ENCODE measurements around the gene MED26.
"Not testable (repeated sequence)": the region's sequence is repeated elsewhere in the genome, so short reads cannot be mapped to it uniquely, and the experiment has no call there.

MED26 gene, protein sequence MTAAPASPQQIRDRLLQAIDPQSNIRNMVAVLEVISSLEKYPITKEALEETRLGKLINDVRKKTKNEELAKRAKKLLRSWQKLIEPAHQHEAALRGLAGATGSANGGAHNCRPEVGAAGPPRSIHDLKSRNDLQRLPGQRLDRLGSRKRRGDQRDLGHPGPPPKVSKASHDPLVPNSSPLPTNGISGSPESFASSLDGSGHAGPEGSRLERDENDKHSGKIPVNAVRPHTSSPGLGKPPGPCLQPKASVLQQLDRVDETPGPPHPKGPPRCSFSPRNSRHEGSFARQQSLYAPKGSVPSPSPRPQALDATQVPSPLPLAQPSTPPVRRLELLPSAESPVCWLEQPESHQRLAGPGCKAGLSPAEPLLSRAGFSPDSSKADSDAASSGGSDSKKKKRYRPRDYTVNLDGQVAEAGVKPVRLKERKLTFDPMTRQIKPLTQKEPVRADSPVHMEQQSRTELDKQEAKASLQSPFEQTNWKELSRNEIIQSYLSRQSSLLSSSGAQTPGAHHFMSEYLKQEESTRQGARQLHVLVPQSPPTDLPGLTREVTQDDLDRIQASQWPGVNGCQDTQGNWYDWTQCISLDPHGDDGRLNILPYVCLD

DNA sequence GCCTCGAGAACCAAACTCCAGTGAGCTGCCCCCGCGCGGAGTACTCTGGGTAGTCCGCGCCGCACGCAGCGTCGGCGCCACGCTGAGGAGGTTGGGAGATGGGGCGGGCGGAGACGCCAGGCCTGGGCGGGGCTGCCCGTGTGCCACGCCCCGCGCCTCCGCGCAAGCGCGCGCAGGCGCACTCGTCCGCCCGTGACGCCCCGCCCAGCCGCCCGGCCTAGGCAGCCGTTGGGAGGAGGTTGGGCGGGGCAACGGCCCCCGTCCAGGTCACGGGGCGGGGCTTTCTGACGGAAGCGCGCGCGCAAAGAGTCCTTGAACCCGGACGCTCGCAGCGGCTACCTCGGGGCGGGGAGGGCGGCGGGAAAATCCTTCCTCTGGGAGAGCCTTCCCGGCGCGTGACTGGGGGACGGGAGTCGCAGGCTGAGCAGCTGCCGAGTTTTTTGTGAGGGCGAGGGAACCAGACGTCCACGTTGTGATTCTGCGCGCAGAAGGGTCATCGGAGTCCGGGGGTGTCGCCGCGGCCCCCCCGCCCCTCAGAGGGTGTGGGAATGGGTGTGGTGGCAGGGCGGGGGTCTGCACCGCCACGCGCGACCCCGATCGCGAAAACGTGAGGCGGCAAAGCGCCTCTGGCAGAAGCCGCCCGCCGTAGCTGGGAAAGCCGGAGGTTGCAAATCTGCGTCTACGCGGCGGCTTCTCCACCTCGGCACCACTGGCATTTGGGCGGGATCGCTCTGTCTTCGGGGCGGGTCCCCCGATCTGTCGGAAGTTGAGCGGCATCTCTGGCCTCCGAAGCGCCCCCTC, at the start of gene MED26:
TSS of gene MED26 (minus strand) at position 22 of the 801 bp plus-strand sequence. CDS start 261 bp downstream, outside the sequence.
- peak; percentile 80 for DNase-seq

DNA sequence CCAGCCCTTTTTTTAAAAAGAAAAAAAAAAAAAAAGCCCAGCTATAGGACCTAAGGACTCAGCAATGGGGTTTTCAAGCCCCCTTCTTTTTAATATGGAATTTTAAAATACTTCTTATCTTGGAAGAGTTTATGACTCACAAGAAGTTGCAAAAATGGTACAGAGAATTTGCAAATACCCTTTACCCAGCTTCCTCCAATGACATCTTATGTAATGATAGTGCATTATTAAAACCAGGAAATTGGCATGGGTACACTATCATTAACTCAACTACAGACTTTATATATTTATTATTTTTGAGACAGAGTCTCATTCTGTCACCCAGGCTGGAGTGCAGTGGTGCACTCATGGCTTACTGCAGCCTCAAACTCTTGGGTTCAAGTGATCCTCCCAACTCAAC, 49.1 kb upstream of the MED26 start:
- no peak for DNase-seq

DNA sequence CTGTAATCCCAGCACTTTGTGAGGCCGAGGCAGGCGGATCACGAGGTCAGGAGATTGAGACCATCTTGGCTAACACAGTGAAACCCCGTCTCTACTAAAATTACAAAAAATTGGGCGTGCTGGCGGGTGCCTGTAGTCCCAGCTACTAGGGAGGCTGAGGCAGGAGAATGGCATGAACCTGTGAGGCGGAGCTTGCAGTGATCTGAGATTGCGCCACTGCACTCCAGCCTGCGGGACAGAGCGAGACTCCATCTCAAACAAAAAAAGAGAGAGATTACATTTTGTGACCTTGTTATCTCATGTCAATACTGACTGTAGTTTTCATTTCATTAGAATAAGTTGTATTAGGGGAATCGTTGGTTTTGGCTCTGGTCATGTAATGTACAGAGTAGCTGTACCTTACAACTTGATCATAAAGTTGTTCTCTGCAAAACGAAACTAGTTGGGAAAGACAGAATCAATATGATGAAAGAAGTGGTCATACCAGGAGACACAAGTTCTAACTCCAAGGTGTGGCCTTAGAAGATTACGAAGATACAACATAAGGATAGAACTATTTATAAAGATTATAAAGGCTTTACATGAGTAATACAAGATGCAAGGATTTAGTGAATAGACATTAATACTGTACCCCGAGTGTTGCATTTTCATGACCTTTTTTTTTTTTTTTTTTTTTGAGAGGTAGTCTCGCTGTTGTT, 48.2 kb upstream of the MED26 start:
- no peak for DNase-seq

DNA sequence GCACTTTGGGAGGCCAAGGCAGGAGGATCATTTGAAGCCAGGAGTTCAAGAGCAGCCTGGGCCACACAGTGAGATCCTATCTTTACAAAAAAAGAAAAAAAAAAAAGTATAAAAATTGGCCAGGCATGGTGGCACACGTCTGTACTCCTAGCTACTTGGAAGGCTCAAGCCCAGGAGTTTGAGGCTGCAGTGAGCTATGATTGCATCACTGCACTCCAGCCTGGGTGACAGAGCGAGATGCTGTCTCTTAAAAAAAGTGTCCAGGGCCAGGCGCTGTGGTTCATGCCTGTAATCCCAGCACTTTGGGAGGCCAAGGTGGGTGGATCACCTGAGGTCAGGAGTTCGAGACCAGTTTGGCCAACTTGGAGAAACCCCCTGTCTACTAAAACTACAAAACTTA, 45.8 kb upstream of the MED26 start:
- not testable (repeated sequence) for DNase-seq

- DNase-seq = no peak
These were observed 45.2 kb upstream of the MED26 start for GRCh38 chr19:16673231-16673630.

- DNase-seq = no peak
These were observed 43.8 kb upstream of the MED26 start for GRCh38 chr19:16671652-16672274.

DNA sequence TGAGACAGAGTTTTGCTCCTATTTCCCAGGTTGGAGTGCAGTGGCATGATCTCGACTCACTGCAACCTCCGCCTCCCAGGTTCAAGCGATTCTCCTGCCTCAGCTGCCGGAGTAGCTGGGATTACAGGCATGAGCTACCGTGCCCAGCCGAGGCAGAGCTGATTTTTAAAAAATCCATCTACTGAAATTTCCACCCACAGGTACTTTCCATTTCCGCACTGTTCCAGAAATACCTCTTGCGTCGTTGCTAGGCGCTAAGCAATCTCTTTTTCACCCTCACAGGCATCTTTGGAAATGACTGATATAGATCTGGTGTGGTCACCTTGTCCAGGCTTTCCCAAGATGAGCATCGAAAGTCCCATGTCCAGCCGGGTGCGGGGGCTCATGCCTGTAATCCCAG, 42.3 kb upstream of the MED26 start:
- no peak for DNase-seq

- not testable (repeated sequence) for DNase-seq
These were observed 40.7 kb upstream of the MED26 start for GRCh38 chr19:16668702-16669101.

DNA sequence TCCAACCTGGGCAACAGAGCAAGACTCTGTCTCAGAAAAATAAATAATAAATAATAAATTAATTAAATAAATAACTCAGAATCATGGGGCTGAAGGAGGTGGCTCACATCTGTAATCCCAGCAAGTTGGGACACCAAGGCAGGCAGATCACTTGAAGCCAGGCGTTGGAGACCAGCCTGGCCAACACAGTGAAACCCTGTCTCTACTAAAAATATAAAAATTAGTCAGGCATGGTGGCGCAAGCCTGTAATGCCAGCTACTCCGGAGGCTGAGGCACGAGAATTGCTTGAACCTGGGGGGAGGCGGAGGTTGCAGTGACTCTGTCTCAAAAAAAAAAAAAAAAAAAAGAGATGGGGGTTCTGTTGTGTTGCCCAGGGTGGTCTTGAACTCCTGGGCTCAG, 40.2 kb upstream of the MED26 start:
- DNase-seq = no peak

DNA sequence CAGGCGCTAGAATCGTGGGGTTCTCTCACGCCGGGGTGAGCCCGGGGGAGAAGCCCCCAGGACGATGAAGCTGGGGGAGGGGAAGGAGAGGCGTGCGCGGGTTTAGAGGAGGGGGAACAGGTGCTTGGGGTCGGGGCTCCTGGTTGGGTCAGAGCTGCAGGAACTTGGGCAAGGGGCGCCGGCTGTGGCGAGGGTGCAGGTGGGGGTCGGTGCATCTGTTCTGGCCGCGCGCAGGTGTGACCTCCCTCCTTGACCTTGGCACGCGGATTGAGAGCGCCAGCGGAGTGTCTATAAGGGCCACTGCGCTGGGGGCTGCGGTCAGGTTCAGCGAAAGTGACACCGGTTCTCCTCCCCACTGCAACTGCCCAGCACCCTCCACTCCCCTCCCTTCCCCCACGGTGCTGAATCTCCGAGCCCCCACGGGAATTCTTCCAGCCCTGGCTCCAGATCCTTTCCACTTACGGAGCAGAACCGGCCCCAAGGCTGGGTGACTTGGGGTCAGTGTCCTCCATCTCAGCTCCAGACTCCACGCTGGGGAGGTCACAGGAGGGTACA, 33.6 kb upstream of the MED26 start:
- no peak for DNase-seq

- no peak for DNase-seq
These were observed 32.9 kb upstream of the MED26 start, which contains the start of gene TMEM38A for GRCh38 chr19:16660763-16661479. Gene TMEM38A, plus strand, starts transcription at chr19:16661139. Its CDS starts 79 bp downstream, at chr19:16661218.

DNA sequence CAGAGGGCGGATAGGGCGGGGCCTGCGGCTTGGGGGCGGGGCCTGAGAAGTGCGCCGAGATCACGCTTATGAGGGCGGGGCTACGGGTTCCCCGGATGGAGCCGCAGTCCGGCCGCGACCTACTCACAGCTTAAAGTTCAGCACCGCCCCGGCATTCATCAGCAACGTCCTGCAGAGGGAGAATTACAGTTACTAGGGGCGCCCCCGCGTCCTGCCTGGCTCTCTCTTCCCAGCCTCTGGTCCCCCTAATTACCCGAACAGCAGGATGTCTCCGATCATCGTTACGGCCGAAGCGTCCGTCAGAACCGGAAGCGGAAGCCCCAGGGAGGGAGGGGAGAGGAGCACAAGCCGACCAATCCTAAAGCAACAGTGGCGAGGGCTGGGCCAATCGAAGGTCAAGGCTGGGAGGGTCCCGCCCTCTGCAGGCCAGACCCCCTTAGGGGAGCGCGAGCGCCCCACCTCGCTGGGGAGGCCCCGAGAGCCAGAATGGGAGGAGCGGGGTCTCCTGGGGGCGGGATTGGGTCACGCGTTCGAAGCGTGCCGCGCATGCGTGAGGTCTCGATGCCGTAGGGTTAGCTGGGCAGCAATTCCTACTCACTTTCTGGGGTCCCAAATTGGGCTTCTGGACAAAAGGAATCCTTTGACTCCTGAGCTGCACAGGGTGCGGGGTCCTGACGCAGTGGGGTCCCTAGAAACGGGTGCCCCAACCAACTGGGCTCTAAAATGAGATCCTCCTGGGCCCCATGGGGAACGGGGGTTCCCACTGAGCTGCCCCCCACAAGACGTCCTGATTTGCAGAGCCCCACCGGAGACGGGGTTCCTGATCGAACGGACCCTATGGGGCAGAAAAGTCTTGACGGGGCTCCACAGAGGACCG, 32.1 kb upstream of the MED26 start, which contains the start of gene SMIM7:
TSS of gene SMIM7 (minus strand) at position 313 of the 877 bp plus-strand sequence. CDS start at position 279, 34 bp downstream.
- DNase-seq = peak; percentile 93

DNA sequence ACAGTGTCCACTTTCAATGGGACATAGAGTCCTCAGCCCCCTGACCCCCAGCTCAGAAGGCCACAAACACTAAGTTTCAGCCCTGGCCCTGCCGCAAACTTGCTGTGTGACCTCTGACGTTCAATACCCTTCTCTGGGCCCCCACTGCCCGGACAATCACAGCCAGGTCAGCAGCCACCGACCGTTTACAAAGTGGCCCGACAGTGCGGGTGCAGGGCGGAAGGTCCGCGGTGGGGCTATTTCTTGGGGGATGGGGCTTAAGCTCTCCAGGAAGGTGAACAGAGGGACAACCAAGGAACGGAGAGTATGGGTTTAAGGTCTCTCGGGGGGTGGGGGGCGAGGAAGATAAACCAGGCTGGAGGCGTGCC, 31.4 kb upstream of the MED26 start:
- no peak for DNase-seq

DNA sequence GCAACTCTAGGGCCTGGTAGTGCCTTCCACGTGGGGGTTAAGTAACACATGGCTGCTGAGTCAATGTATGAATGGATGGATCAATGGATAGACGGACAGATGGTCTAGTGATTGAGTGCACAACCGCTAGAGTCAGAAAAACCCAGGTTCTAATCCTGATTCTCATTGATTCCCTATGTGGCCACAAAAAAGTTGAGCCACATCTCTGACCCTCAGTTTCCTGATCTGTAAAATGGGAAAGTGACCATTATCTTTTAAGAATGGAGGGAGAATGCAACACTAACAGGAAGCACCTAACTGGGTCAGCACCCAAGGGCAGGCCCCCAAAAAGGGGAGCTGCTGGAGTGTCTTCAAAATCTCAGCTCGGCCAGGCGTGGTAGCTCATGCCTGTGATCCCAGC, 29.4 kb upstream of the MED26 start:
- no peak for DNase-seq

DNA sequence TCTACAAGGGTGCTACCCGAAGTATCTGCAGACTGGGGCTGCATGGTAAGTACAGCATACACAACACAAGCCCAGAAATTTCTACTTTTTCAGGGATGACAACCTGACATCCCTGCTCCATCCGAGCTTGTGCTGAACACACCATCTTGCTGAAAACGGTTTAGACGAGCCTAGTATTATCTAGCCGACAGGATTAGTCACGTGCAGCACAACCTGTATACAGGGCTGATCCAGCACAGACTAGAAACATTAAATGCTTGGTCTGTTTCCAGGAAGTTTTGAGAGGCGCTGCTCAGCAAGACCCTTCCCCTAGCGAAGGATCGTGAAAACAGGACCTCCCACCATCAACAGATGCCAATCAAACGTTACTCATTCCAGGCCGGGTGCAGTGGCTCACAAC, 27.7 kb upstream of the MED26 start:
- no peak for DNase-seq

- no peak for DNase-seq
These were observed 26.6 kb upstream of the MED26 start for GRCh38 chr19:16654627-16655026.

DNA sequence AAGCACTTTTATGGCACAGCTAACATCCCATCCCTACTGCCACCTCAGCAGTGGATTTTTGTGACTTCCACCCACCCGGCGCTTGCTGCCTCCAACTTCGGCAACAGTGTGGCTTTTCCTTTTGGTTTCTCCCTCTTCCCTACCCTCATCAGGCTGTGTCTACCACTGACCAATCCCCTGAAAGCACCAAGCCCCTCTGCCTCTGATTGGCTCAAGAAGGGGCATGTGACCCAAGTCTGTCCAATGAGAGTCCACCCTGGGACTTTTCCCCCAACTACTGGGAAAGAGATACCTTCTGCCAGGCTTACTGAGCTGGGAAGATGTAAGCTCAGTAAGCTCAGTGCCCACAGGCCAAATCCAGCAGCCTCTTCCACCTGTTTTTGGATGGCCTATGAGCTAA, 26.1 kb upstream of the MED26 start:
- DNase-seq = no peak

GRCh38 chr19:16652854-16653253, 24.9 kb upstream of the MED26 start:
- no peak for DNase-seq

GRCh38 chr19:16651421-16652188, 23.6 kb upstream of the MED26 start:
- DNase-seq = not testable (repeated sequence)

DNA sequence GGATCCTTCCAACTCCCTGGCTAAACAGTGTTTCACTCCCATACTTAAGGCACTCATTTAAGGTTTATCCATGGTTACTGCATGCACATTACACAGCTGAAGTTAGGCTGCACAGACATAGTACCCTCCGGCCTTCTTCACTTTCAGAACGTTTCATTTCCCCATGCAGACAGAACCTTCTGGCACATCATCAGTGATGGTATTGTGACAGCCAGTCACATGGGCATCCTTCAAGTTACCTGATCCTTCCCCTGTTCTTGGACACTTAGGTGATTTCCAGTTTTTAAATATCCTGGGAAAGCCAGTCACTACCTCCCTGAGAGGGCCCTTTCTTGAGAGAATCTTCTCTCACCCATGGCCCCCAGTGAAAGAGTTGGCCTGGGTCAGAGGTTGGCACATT, 22.8 kb upstream of the MED26 start:
- no peak for DNase-seq
